Measurements from ENCODE around the gene R3HCC1L.

The R3HCC1L gene

GRCh38 chr10:98254234-98254974 lies 119.9 kb downstream of the R3HCC1L start:
- no peak overlapping the region for H3K4me3 ChIP-seq (ENCODE audit: low read length)
- no peak for DNase-seq (ENCODE audit: low read depth, low spot score)

- no peak for DNase-seq (ENCODE audit: low read depth, low spot score)
- no peak overlapping the region for H3K4me3 ChIP-seq (ENCODE audit: low read length)
Measured at GRCh38 chr10:98255146-98255877, 120.9 kb downstream of the R3HCC1L start.

GRCh38 chr10:98256692-98257091 lies 122.2 kb downstream of the R3HCC1L start:
- DNase-seq (ENCODE audit: low read depth, low spot score), result no peak
- no peak overlapping the region for H3K4me3 ChIP-seq (ENCODE audit: low read length)

- no peak for DNase-seq (ENCODE audit: low read depth, low spot score)
- H3K4me3 ChIP-seq (ENCODE audit: low read length), result no peak overlapping the region
Measured at GRCh38 chr10:98257198-98257597, 122.7 kb downstream of the R3HCC1L start.

GRCh38 chr10:98257961-98258360 lies 123.5 kb downstream of the R3HCC1L start:
- DNase-seq (ENCODE audit: low read depth, low spot score), result no peak
- no peak overlapping the region for H3K4me3 ChIP-seq (ENCODE audit: low read length)

- no peak for DNase-seq (ENCODE audit: low read depth, low spot score)
- H3K4me3 ChIP-seq (ENCODE audit: low read length), result no peak overlapping the region
Measured at GRCh38 chr10:98258683-98259454, 124.4 kb downstream of the R3HCC1L start.

- no peak overlapping the region for H3K4me3 ChIP-seq (ENCODE audit: low read length)
- DNase-seq (ENCODE audit: low read depth, low spot score), result no peak
Measured at GRCh38 chr10:98259606-98260315, 125.3 kb downstream of the R3HCC1L start.

- no peak overlapping the region for H3K4me3 ChIP-seq (ENCODE audit: low read length)
- no peak for DNase-seq (ENCODE audit: low read depth, low spot score)
Measured at GRCh38 chr10:98260350-98260749, 125.9 kb downstream of the R3HCC1L start.

GRCh38 chr10:98260752-98261151 lies 126.3 kb downstream of the R3HCC1L start:
- no peak overlapping the region for H3K4me3 ChIP-seq (ENCODE audit: low read length)
- DNase-seq (ENCODE audit: low read depth, low spot score), result no peak

- no peak overlapping the region for H3K4me3 ChIP-seq (ENCODE audit: low read length)
- DNase-seq (ENCODE audit: low read depth, low spot score), result no peak
Measured at GRCh38 chr10:98261436-98262277, 127.2 kb downstream of the R3HCC1L start.

GRCh38 chr10:98262571-98262970 lies 128.1 kb downstream of the R3HCC1L start:
- no peak for DNase-seq (ENCODE audit: low read depth, low spot score)
- no peak overlapping the region for H3K4me3 ChIP-seq (ENCODE audit: low read length)

- no peak for DNase-seq (ENCODE audit: low read depth, low spot score)
Measured at GRCh38 chr10:98263088-98263487, 128.6 kb downstream of the R3HCC1L start.

GRCh38 chr10:98264378-98265065 lies 130.1 kb downstream of the R3HCC1L start:
- H3K4me3 ChIP-seq (ENCODE audit: low read length), result no peak overlapping the region
- no peak for DNase-seq (ENCODE audit: low read depth, low spot score)

More at GRCh38 chr10:98263088-98263487, 128.6 kb downstream of the R3HCC1L start:
- no peak overlapping the region for H3K4me3 ChIP-seq (ENCODE audit: low read length)

GRCh38 chr10:98265403-98266378 lies 131.2 kb downstream of the R3HCC1L start:
- H3K4me3 ChIP-seq (ENCODE audit: low read length), result no peak overlapping the region
- DNase-seq (ENCODE audit: low read depth, low spot score), result no peak

GRCh38 chr10:98266647-98267046 lies 132.2 kb downstream of the R3HCC1L start:
- H3K4me3 ChIP-seq (ENCODE audit: low read length), result no peak overlapping the region
- no peak for DNase-seq (ENCODE audit: low read depth, low spot score)

GRCh38 chr10:98267069-98267893 lies 132.8 kb downstream of the R3HCC1L start:
- no peak for DNase-seq (ENCODE audit: low read depth, low spot score)
- no peak overlapping the region for H3K4me3 ChIP-seq (ENCODE audit: low read length)
